NOMO-1 (cell line): Measurements from ENCODE around the gene C16orf74.
A peak's percentile ranks its signal among the peaks of the same experiment; 100 is the strongest.

Source experiments
- DNase-seq, 2 experiments: peaks; one replicate each; lab custom pipeline; 2025; ENCODE audit not compliant: unreplicated experiment in 2 of 2; lab: John Stamatoyannopoulos, UW

C16orf74 gene

DNA sequence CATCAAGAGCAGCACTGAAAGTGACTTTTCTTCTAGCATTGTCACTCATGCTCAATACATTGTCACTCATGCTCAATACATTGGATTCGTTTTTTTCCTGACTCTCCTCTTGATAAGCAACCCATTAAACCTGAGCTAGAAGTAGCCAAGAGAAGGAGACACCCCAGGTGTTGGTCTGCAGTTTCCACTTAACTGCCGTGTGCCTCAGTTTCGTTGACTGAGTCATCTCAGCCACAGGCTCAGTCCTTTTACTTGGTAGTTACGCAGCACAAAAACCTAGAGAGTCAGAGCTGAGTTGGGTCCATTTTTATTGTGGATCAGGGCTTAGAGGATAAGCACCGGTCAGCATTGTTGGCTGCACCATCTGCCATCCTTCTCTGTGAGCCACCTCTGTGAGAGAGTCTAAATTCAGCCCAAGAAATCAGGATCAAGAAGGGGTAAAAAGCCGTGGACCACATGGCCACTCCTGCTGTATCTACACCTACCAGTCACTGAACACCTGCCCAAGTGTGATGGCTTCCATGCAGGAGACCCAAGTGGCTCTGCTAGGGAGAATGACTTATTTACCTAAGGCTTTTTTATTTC is 73.4 kb downstream of the C16orf74 start:
- DNase-seq, result no peak

DNA sequence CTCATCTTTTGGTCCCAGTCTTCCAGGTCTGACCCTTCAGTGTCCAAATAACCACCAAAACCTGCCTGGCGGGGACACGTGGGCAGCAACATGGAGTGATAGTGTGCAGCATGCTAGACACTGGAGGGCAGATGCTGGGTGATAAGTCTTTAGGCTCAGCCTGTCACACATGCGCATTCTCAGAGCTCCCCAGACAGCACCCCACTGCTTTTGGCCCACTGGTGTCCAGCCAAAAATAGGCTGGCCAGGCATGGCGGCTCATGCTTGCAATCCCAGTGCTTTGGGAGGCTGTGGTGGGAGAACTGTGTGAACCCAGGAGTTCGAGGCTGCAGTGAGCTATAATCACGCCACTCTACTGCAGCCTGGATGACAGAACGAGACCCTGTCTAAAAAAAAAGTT is 74.4 kb downstream of the C16orf74 start:
- no peak for DNase-seq

- peak; percentile 10 to 33 for DNase-seq
Measured at GRCh38 chr16:85675251-85675874, 75.5 kb downstream of the C16orf74 start.

DNA sequence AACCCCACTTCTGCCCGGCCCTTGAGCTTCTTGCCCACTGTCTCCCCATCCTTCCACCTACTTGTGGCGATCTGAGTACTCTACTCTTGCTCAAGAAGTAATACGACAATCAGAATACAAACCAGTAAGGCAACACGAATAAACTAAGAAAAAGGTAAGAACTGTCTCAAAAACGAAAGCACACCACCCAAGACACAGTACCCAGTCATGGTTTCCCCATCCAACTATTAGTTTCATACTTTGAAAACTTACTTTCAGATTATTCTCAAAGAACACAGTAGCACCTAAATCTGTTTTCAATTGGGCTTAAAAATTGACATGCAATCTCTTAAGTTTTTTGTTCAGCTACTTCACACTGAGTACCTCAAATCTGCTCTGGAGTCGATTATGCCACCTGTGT is 76.1 kb downstream of the C16orf74 start:
- DNase-seq, result no peak

GRCh38 chr16:85674418-85674755 is 76.5 kb downstream of the C16orf74 start:
- DNase-seq, result no peak

DNA sequence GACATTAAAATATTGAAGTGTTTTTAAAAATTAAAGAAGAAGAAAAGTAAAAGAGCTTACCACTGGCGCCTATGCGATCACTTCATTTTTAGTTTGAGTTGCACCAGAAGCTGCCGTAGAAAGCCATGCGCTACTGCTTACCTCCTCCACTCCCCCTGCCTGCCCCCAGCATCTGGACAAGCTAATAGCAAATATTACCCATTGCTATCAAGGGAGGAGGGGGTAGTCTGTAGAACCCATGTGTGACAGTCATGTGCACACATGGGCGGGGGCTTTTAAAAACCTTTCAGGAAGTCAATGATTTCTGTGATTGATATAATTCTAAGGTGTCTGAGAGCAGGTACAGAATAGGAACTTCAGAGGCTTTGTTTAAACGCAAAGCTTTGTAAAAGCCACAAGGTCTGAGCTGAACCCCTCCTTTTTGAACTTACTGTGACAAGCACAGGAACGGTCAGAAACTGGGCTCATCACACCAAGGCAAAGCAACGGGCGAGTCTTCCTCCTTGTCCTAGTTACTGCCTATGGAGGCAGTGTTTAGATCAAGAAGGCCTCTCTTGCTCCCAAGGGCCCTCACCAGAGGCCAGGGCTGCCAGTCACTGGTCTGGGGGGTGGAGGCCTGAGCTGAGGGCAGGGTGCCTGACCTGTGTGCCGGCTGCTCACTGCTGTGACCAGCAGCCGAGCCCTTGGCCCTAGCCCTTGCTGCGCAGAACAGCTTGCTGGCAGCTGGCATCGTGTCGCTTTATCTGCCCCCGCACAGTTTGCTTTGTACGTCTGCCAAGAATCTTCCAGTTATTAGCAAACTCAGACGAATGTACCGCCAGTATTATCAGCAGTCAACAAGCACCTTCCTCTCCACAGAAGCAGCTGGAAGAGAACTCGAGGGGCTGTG is 77.1 kb downstream of the C16orf74 start:
- no peak for DNase-seq

GRCh38 chr16:85670840-85671239 is 80.1 kb downstream of the C16orf74 start:
- DNase-seq, result no peak

- DNase-seq, result no peak
Measured at GRCh38 chr16:85668676-85669424, 82.0 kb downstream of the C16orf74 start.

GRCh38 chr16:85667841-85668413 is 83.0 kb downstream of the C16orf74 start:
- no peak for DNase-seq

GRCh38 chr16:85667261-85667660 is 83.6 kb downstream of the C16orf74 start:
- DNase-seq, result no peak

- DNase-seq, result no peak
Measured at GRCh38 chr16:85665929-85666328, 85.0 kb downstream of the C16orf74 start.

- no peak for DNase-seq
Measured at GRCh38 chr16:85665373-85665740, 85.5 kb downstream of the C16orf74 start.

- DNase-seq, result no peak
Measured at GRCh38 chr16:85664580-85665372, 86.1 kb downstream of the C16orf74 start.

DNA sequence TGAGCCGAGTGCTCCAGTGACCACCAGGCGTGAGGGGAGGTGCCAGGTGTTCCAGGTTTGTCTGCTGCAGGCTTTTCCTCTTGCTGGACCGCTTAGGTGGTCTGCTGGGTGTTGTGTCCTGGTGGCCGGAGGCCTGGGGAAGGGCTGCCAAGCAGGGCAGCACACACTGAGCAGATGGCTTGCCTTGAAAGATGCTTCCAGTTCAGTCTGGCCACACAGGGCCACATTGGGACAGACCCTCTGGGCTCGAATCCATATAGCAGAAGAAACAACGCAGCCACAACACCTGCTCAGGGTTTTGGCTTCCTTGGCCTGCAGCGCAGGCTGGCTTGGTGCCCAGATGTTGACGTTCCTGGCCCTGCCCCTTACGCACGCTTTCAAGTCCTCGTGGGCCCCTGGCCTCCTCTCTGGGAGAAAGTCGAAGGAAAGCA is 87.0 kb downstream of the C16orf74 start:
- no peak for DNase-seq

GRCh38 chr16:85662976-85663830 is 87.7 kb downstream of the C16orf74 start:
- no peak for DNase-seq

GRCh38 chr16:85662482-85662812 is 88.4 kb downstream of the C16orf74 start:
- no peak for DNase-seq

DNA sequence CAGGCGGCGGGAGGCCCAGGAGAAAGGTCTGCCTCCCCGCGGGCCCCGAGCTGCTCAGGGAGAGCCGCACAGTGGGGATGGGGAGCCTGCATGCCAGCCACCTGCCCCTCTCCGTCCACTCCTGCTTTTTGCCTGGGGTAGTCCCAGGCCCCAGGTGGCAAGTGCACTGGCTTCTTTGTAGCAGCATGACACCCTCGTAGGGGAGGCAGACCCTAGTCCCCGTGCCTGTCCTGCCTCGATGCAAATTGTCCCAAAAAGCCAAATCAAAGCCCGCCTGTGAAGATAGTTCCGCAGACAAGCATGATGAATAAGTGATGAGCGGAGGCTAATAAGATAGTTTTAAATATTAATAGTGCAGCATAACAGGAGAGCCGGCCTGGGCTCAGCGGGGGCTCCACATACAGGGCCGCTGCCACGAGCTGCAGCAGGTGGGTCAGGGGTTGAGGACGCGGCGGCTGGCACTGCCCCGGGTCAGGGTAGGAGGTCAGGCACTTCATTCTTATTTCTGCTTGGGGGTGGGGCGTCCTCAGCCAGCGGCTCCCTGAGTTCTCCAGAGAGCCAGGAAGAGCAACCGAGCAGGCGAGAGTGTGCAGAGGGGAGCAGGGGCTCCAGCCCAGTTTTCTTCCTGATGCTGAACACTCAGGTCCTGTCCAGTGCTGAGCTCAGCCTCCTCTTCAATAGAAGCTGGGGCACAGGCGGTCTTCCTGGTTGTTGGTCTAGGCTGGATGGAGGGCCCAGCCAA is 89.0 kb downstream of the C16orf74 start:
- DNase-seq, result no peak

DNA sequence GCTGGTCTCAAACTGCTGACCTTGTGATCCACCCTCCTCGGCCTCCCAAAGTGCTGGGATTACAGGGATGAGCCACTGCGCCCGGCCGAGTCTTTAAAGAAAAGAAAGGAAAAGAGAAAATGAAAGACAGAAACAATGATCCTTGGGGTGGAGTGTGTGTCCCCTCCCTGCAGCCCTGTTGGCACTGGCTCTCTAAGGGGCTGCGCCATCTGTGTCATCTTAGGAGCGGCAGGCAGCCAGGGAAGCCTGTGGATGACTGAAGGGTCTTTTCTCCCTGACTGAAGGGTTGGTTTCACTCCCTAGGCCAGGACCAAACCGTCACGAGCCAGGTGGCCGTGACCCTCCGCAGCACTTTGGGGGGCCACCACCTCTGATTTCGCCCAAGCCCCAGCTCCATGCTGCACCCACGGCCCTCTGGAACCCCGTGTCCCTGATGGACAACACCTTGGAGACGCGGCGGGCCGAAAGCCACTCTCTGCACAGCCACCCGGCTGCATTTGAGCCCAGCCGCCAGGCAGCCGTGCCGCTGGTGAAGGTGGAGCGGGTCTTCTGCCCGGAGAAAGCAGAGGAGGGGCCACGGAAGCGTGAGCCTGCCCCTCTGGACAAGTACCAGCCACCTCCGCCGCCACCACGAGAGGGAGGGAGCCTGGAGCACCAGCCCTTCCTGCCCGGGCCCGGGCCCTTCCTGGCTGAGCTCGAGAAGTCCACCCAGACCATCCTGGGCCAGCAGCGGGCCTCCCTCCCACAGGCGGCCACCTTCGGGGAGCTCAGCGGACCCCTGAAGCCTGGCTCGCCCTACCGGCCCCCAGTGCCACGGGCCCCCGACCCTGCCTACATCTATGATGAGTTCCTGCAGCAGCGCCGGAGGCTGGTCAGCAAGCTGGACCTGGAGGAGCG is 89.8 kb downstream of the C16orf74 start:
- DNase-seq, result no peak
